ENCODE results near the gene SYTL3.

Gene SYTL3

DNA sequence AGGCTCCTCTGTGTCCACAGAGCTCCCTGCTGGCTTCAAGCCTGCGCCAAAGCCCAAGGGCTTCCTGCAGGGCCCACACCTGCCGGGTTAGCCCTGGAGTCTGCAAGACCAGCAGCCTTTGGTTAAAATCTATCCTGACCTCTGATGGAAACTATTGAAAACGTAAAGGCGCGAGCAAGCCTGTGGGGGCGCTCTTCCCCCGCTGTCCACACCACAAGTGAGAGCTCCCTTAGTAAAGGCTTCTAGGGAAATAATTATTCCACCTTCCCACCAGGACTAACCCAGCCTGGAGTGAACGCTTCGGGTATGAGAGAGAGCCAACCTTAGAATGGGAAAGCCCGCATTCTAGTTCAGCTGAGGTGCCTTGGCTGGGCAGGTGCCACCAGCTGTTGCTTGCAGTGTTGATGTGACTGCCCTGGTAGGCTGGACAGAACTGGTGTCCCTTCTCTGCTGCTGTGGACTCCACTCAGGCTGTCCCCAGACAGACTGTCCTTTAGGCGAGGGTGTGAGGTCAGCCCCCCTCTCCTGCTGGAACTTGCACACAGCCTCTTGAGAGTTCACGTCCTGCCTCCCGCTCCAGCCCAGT is 68.7 kb downstream of the SYTL3 start:
- CTCF ChIA-PET = interaction anchor here (0.6 to 2.4 kb wide), 30 partner anchors 9 to 606 kb away, joined by 3 to 35 read pairs (median 4); partner anchors contain the start of gene DYNLT1

DNA sequence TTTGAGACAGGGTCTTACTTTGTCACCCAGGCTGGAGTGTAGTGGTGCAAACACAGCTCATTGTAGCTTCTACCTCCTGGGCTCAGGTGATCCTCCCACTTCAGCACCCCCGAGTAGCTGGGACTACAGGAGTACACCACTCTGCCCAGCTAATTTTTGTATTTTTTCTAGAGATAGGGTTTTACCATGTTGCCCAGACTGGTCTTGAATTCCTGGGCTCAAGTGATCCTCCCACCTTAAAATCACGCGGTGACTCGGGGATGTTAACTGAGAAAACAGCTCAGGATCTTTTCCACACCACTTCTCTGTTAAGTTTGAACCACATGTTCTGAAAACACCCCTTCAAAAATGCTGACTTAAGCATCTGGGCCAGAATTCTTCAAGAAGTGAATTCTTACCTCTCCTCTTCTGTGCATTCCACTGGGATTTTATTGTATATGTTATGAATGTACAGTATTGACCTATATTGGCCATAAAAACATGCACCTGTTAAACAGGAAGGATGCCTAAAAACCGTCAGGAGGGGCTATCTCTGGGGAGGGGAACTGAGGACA is 72.4 kb downstream of the SYTL3 start:
- TF ChIP-seq FOXA1 (IDR thresholded peaks at IDR 0.05) (no peak), NFRKB (IDR thresholded peaks at IDR 0.05) (no peak), ARNT (IDR thresholded peaks at IDR 0.05) (no peak), CTBP1 (IDR thresholded peaks at IDR 0.05; ENCODE audit: borderline replicate concordance) (no peak), BHLHE40 (IDR thresholded peaks at IDR 0.05; ENCODE audit: borderline replicate concordance) (no peak), HDGF (IDR thresholded peaks at IDR 0.05; ENCODE audit: borderline replicate concordance) (no peak), SP1 (IDR thresholded peaks at IDR 0.05) (no peak), TARDBP (IDR thresholded peaks at IDR 0.05) (no peak), L3MBTL2 (conservative IDR thresholded peaks at IDR 0.05) (no peak), ELF4 (IDR thresholded peaks at IDR 0.05) (no peak), ZNF384 (IDR thresholded peaks at IDR 0.05) (no peak), FOXK2 (IDR thresholded peaks at IDR 0.05) (no peak), FOXM1 (IDR thresholded peaks at IDR 0.05; ENCODE audit: borderline replicate concordance) (no peak), LEF1 (IDR thresholded peaks at IDR 0.05; ENCODE audit: borderline replicate concordance) (no peak)
- TF ChIP-seq, protein P1, sequence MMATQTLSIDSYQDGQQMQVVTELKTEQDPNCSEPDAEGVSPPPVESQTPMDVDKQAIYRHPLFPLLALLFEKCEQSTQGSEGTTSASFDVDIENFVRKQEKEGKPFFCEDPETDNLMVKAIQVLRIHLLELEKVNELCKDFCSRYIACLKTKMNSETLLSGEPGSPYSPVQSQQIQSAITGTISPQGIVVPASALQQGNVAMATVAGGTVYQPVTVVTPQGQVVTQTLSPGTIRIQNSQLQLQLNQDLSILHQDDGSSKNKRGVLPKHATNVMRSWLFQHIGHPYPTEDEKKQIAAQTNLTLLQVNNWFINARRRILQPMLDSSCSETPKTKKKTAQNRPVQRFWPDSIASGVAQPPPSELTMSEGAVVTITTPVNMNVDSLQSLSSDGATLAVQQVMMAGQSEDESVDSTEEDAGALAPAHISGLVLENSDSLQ (IDR thresholded peaks at IDR 0.05) = no peak
- ChIA-PET CTCF (no interaction called here), POLR2A (no interaction called here)
- no peak for DNase-seq (ENCODE audit: extremely low spot score)

More for the DNA sequence above, 68.7 kb downstream of the SYTL3 start:
- no peak for TF ChIP-seq SUZ12 (IDR thresholded peaks at IDR 0.05)
- no peak for TF ChIP-seq FOXM1 (IDR thresholded peaks at IDR 0.05; ENCODE audit: borderline replicate concordance)
- TF ChIP-seq BHLHE40 (IDR thresholded peaks at IDR 0.05; ENCODE audit: borderline replicate concordance) = no peak
- no peak for TF ChIP-seq HDGF (IDR thresholded peaks at IDR 0.05; ENCODE audit: borderline replicate concordance)
- TF ChIP-seq, protein P1 (IDR thresholded peaks at IDR 0.05) = no peak
- peak; percentile 76 for DNase-seq (ENCODE audit: extremely low spot score)
- POLR2A ChIA-PET = interaction anchor here (0.6 kb wide), 1 partner anchor 151 kb away, joined by 3 read pairs; no protein-coding TSS in a partner anchor

DNA sequence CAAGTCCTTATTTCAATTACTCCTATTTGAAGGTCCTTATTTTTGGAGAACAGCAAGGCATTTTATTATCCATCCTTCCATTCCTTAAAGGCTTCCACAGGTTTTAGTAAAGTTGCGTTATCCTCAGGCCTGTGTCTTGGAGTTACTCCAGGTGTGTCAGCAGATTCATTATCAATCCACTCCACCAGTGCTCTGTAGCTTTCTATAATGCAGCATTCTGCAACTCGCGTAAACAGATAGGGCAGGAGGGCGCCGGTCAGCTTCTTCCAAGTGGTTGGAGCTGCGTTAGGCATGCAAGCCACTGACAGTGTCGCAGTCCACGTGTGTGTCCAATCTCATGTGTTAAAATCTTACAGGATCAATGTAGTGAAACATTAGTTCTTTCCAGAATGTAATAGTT is 75.8 kb downstream of the SYTL3 start:
- DNase-seq (ENCODE audit: extremely low spot score) = no peak
- ChIA-PET CTCF (no interaction called here), POLR2A (no interaction called here)
- TF ChIP-seq SUZ12 (IDR thresholded peaks at IDR 0.05) (no peak), HDGF (IDR thresholded peaks at IDR 0.05; ENCODE audit: borderline replicate concordance) (no peak), SP1 (IDR thresholded peaks at IDR 0.05) (no peak), FOXM1 (IDR thresholded peaks at IDR 0.05; ENCODE audit: borderline replicate concordance) (no peak), CTBP1 (IDR thresholded peaks at IDR 0.05; ENCODE audit: borderline replicate concordance) (no peak)
- TF ChIP-seq, protein P1 (IDR thresholded peaks at IDR 0.05) = no peak

DNA sequence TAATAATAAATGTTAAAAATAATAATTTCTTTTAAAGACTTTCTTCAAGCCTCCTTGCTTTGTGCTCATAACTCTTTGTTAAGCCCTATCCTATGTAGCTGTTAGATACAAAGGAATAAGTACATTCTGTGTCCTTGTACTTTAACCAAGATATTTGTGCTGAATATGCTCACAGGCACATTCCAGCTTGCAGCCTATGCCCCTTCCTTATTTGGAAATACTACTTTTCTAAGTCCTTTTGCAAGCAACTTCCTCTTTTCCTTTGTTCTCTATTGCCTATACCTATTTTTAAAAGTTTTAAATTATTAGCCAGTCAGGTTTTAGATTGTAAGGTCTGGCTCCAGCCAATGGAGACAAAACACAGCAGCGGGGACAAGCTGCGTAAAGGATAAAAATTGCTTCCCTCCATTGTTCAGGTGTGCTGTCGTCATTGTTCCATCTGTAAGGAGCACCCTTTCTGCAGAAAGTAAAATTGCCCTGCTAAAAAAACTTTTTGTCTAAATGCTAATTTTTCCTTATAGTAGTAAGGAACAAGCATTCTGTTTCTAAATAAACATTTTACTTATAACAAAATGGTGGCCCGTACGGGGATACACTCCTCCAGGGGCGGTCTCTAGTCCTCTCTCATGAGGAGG is 80.2 kb downstream of the SYTL3 start:
- no peak for TF ChIP-seq CTBP1 (IDR thresholded peaks at IDR 0.05; ENCODE audit: borderline replicate concordance)
- no peak for TF ChIP-seq FOXM1 (IDR thresholded peaks at IDR 0.05; ENCODE audit: borderline replicate concordance)
- TF ChIP-seq TARDBP (IDR thresholded peaks at IDR 0.05) = no peak
- TF ChIP-seq ELF4 (IDR thresholded peaks at IDR 0.05) = no peak
- no peak for TF ChIP-seq BHLHE40 (IDR thresholded peaks at IDR 0.05; ENCODE audit: borderline replicate concordance)
- no peak for TF ChIP-seq NFRKB (IDR thresholded peaks at IDR 0.05)
- TF ChIP-seq L3MBTL2 (conservative IDR thresholded peaks at IDR 0.05) = no peak
- no peak for TF ChIP-seq SP1 (IDR thresholded peaks at IDR 0.05)
- no peak for TF ChIP-seq FOXK2 (IDR thresholded peaks at IDR 0.05)
- TF ChIP-seq HDGF (IDR thresholded peaks at IDR 0.05; ENCODE audit: borderline replicate concordance) = no peak
- no peak for TF ChIP-seq ZNF384 (IDR thresholded peaks at IDR 0.05)
- TF ChIP-seq ARNT (IDR thresholded peaks at IDR 0.05) = no peak
- TF ChIP-seq LEF1 (IDR thresholded peaks at IDR 0.05; ENCODE audit: borderline replicate concordance) = no peak
- no peak for TF ChIP-seq FOXA1 (IDR thresholded peaks at IDR 0.05)
- TF ChIP-seq, protein P1 (IDR thresholded peaks at IDR 0.05) = no peak
- no peak for TF ChIP-seq SUZ12 (IDR thresholded peaks at IDR 0.05)
- POLR2A ChIA-PET = no interaction called here
- DNase-seq (ENCODE audit: extremely low spot score) = no peak
- CTCF ChIA-PET = no interaction called here

DNA sequence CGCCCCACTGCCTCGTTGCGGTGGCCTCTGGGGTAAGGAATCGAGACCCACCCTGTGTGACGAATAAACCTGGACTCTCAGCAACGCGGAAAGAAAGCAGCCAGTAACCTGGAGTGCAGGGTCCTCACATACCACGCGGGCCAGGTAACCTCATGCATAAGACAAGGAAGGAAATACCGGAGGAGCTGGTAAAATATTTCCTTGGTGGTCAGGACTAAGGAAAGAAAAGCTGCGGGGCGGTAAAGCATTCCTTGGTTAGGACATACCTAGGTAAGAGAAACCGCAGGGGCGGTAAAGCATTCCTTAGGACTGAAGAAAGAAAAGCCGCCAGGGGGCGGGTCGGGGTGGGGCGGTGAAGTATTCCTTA is 80.7 kb downstream of the SYTL3 start:
- ChIA-PET CTCF (no interaction called here), POLR2A (no interaction called here)
- DNase-seq (ENCODE audit: extremely low spot score) = no peak
- TF ChIP-seq SUZ12 (IDR thresholded peaks at IDR 0.05) (no peak), ZNF384 (IDR thresholded peaks at IDR 0.05) (no peak), FOXM1 (IDR thresholded peaks at IDR 0.05; ENCODE audit: borderline replicate concordance) (no peak), CTBP1 (IDR thresholded peaks at IDR 0.05; ENCODE audit: borderline replicate concordance) (no peak), SP1 (IDR thresholded peaks at IDR 0.05) (no peak), BHLHE40 (IDR thresholded peaks at IDR 0.05; ENCODE audit: borderline replicate concordance) (no peak), NFRKB (IDR thresholded peaks at IDR 0.05) (no peak), ARNT (IDR thresholded peaks at IDR 0.05) (no peak), FOXK2 (IDR thresholded peaks at IDR 0.05) (no peak), LEF1 (IDR thresholded peaks at IDR 0.05; ENCODE audit: borderline replicate concordance) (no peak), FOXA1 (IDR thresholded peaks at IDR 0.05) (no peak), TARDBP (IDR thresholded peaks at IDR 0.05) (no peak)
- TF ChIP-seq, protein P1 (IDR thresholded peaks at IDR 0.05) = no peak

Data from HEK293T (cell line).